Neutrophil (primary cell): ENCODE measurements around the gene GC.

Experiments used
- H3K27ac ChIP-seq: fragments of 200-600 bp; sonication (generic); 2 replicates; pipeline ENCODE4 v1.5.1; 2016; ENCODE audit warnings: mild to moderate bottlenecking, moderate library complexity
- H3K27me3 ChIP-seq: fragments of 200-600 bp; sonication (generic); 2 replicates; pipeline ENCODE4 v1.6.0; 2016; ENCODE audit warnings: mild to moderate bottlenecking
- H3K36me3 ChIP-seq: fragments of 200-600 bp; sonication (generic); 2 replicates; pipeline ENCODE4 v1.5.1; 2017
- H3K4me1 ChIP-seq, 2 experiments: fragments of 200-600 bp in 1 of 2; sonication (generic) in 1 of 2; 1 replicate in 1 of 2; 2 replicates in 1 of 2; pipeline versions ENCODE4 v1.5.1 to v1.6.1; 2013 to 2016; ENCODE audit warnings: low read depth in 1 of 2, low read length in 1 of 2, mild to moderate bottlenecking in 1 of 2, moderate library complexity in 1 of 2; ENCODE audit not compliant: control insufficient read depth in 1 of 2, insufficient read depth in 1 of 2
- H3K4me3 ChIP-seq, 2 experiments: fragments of 200-600 bp in 1 of 2; sonication (generic) in 1 of 2; 1 replicate in 1 of 2; 2 replicates in 1 of 2; pipeline ENCODE4 v1.5.1; 2013 to 2016; ENCODE audit warnings: low read depth in 1 of 2, low read length in 1 of 2, mild to moderate bottlenecking in 1 of 2, moderate library complexity in 1 of 2
- H3K9me3 ChIP-seq: fragments of 200-600 bp; sonication (generic); 2 replicates; pipeline ENCODE4 v1.5.1; 2016
- TF ChIP-seq, protein P1 (sequence below): fragments of 200-600 bp; sonication (generic); IDR thresholded peaks from 2 replicates; pipeline ENCODE4 v1.5.1; 2016; ENCODE audit warnings: antibody characterized with exemption

Gene GC

DNA sequence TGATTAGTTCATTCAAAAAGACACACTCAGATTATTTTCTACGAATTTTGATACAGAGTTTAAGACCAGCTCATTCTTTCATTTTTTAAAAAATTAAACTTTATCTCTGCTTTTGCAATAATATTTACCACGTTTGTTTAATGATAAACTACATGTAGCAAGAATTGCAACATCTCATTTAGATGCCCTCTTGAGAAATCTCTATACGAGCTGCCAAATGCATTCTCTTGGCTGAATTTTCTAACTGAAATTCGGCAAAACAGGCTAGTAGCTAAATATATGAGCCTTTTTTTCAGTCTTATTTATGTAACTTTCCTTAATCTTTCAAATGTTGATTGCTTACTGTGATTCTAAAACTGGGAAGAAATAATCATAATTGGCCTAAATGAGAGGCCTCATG is 2.1 kb upstream of the GC start:
- no peak overlapping the region for H3K27ac ChIP-seq
- no peaks in the 10 kb centered on the region for H3K36me3 ChIP-seq
- H3K9me3 ChIP-seq = no peaks in the 10 kb centered on the region
- H3K4me1 ChIP-seq = no peaks in the 10 kb centered on the region
- no peak overlapping the region for H3K4me3 ChIP-seq
- no peaks in the 10 kb centered on the region for H3K27me3 ChIP-seq
- TF ChIP-seq, protein P1, sequence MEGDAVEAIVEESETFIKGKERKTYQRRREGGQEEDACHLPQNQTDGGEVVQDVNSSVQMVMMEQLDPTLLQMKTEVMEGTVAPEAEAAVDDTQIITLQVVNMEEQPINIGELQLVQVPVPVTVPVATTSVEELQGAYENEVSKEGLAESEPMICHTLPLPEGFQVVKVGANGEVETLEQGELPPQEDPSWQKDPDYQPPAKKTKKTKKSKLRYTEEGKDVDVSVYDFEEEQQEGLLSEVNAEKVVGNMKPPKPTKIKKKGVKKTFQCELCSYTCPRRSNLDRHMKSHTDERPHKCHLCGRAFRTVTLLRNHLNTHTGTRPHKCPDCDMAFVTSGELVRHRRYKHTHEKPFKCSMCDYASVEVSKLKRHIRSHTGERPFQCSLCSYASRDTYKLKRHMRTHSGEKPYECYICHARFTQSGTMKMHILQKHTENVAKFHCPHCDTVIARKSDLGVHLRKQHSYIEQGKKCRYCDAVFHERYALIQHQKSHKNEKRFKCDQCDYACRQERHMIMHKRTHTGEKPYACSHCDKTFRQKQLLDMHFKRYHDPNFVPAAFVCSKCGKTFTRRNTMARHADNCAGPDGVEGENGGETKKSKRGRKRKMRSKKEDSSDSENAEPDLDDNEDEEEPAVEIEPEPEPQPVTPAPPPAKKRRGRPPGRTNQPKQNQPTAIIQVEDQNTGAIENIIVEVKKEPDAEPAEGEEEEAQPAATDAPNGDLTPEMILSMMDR = no peak

DNA sequence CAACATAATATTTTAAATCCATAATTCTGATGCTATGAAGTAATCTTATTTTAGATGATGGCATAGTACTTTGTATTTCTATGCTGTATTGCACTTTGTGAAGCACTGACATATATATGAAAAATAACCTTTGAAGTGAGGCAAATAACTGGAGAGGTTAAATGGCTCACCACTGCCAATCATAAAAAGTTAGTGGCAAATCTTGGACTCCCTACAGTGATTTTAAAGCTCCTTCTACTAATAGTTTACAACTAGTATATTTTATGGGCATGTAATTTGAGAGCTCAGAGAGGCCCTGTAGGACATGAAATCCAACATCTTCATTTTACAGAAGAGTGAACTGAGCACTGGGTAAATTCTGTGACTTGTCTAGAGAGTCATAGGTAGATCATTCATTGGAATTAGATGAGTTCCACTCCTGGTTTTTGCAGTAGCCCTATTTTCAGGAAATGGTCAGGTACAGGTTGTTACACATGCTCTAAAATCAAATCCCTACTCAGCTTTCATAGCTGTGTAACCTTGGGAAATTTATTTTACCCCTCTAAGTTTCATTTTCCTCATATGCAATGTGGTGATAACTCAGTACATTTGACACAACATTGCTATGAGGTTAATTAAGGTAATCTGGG is 804 bp upstream of the GC start:
- H3K27me3 ChIP-seq = no peaks in the 10 kb centered on the region
- H3K4me3 ChIP-seq = no peak overlapping the region
- no peak overlapping the region for H3K27ac ChIP-seq
- no peaks in the 10 kb centered on the region for H3K4me1 ChIP-seq
- TF ChIP-seq, protein P1 = no peak
- H3K9me3 ChIP-seq = no peaks in the 10 kb centered on the region
- H3K36me3 ChIP-seq = no peaks in the 10 kb centered on the region

DNA sequence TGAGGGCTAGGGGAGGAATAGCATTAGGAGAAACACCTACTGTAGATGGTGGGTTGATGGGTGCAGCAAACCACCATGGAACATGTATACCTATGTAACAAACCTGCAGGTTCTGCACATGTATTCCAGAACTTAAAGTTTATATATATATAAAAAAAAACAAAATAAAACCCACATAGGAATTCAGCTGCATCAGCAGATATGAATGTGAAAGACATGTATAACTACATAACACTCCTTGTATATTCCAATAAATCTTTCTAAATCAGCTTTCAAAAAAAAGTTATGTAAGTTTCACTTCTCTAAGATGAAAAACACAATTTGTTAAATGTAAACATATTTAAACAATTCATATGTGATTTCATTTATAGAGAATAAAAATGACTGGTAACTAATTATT is 6.0 kb downstream of the GC start:
- Histone ChIP-seq H3K27ac (no peak overlapping the region), H3K9me3 (no peaks in the 10 kb centered on the region), H3K4me3 (no peak overlapping the region), H3K27me3 (no peaks in the 10 kb centered on the region), H3K36me3 (no peaks in the 10 kb centered on the region), H3K4me1 (no peaks in the 10 kb centered on the region)
- TF ChIP-seq, protein P1 = no peak

GRCh38 chr4:71775449-71775848 is 8.4 kb downstream of the GC start:
- TF ChIP-seq, protein P1 = no peak
- Histone ChIP-seq H3K4me1 (no peaks in the 10 kb centered on the region), H3K27me3 (no peaks in the 10 kb centered on the region), H3K27ac (no peak overlapping the region), H3K4me3 (no peak overlapping the region), H3K9me3 (no peaks in the 10 kb centered on the region), H3K36me3 (no peaks in the 10 kb centered on the region)

DNA sequence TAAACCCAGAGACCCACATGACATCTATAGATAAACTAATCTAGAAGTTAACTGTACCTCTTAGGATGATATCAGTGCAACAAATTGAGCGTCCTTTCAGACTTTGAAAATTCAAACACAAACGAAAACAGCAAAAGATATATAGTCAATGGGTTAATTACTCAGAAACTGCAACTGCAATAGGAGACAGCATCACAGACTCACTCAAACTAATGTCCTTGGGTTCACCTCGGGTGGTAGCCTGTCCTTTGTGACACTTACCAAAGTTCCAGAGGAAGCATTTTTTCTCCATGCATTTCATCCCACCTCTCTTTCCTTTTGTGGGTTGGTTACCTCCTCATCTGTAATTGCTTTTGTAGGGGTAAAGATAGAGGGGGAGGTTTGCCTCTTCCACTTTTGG is 9.7 kb downstream of the GC start:
- no peaks in the 10 kb centered on the region for H3K36me3 ChIP-seq
- H3K9me3 ChIP-seq = no peaks in the 10 kb centered on the region
- no peaks in the 10 kb centered on the region for H3K4me1 ChIP-seq
- no peaks in the 10 kb centered on the region for H3K27me3 ChIP-seq
- no peak overlapping the region for H3K4me3 ChIP-seq
- no peak overlapping the region for H3K27ac ChIP-seq
- TF ChIP-seq, protein P1 = no peak

DNA sequence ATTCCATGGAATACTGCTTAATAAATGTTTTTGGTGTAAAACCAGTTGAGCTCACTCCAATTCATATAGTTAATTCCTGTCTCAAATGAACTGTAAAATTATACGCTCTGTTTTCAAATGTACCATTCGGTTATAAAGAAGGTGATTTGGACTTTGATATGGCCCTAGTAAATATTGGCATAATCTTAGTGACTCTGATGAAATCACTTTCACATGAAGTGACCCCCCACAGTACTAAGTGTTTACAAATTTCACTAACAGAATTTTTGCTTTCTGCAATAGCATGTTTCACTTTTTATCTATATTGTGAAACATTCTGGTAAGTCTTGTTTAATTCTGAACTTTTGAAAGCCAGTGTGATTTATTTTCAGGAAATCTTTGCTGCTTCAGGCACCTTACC is 10.9 kb downstream of the GC start:
- Histone ChIP-seq H3K4me3 (no peak overlapping the region), H3K36me3 (no peaks in the 10 kb centered on the region), H3K27ac (no peak overlapping the region), H3K27me3 (no peaks in the 10 kb centered on the region), H3K4me1 (no peaks in the 10 kb centered on the region), H3K9me3 (no peaks in the 10 kb centered on the region)
- TF ChIP-seq, protein P1 = no peak
